ENCODE results near the gene EAPP. TPM values are rescaled to one million over a fixed set of nuclear protein-coding genes. Genes with fewer than 3 reads are reported as not detected.
"Not testable (repeated sequence)": the region's sequence is repeated elsewhere in the genome, so short reads cannot be mapped to it uniquely, and the experiment has no call there.

Gene EAPP
- polyA plus RNA-seq, 1 donor, result 52.3 TPM

- not testable (repeated sequence) for H3K27me3 ChIP-seq (ENCODE audit: control insufficient read depth, insufficient read depth, low read length); H3K4me3 ChIP-seq (ENCODE audit: low read length); H3K4me1 ChIP-seq (ENCODE audit: control insufficient read depth, insufficient read depth, low read length); H3K27ac ChIP-seq (ENCODE audit: low read length); DNase-seq; H3K36me3 ChIP-seq (ENCODE audit: control insufficient read depth, insufficient read depth, low read length); H3K9me3 ChIP-seq (ENCODE audit: control insufficient read depth, low read depth, low read length)
- no CpG with 5 or more reads among the region's 35 CpGs for WGBS (ENCODE audit: insufficient coverage, low lambda C conversion rate)
Observed at GRCh38 chr14:34556498-34556829, 17.0 kb upstream of the EAPP start.

- H3K9me3 ChIP-seq (ENCODE audit: control insufficient read depth, low read depth, low read length); H3K4me1 ChIP-seq (ENCODE audit: control insufficient read depth, insufficient read depth, low read length); H3K27me3 ChIP-seq (ENCODE audit: control insufficient read depth, insufficient read depth, low read length); H3K4me3 ChIP-seq (ENCODE audit: low read length); H3K36me3 ChIP-seq (ENCODE audit: control insufficient read depth, insufficient read depth, low read length); DNase-seq; H3K27ac ChIP-seq (ENCODE audit: low read length): not testable (repeated sequence)
- no CpG with 5 or more reads among the region's 49 CpGs for WGBS (ENCODE audit: insufficient coverage, low lambda C conversion rate)
Observed at GRCh38 chr14:34555583-34556497, 16.3 kb upstream of the EAPP start.

DNA sequence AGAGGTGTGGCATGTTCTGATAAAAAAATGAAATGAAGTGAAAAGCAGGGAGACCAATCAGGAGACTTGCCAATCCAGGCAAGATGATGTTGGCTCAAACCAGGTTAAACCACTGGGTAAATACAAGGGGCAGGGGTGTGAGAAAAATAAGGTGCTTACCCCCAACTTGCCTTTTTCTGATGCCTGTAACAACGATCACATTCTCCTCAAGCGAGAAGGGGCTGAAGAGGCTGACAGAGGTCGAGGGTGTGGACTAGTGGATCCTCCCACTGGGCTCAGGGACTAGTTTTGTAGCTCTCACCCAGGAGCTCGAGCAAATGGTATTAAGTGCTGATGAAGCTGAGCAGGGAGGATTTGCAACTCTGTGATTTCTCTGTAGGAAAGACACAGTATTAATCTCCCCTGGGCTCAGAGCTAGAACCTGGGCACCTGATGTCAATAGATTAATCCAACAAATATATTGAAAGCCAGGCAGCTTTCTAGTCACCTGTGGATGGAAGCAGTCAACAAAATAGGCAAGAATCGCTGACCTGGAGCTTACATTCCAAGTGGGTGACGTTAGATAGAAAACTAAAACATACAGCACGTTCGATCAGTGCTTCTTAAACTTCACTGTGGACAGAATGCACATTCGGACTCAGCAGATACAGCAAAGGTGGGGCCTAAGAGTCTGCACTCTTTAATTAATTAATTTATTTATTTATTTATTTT is 15.2 kb upstream of the EAPP start:
- peak in 1 of 2 donors; percentile 25 for DNase-seq
- Histone ChIP-seq H3K4me1 (ENCODE audit: control insufficient read depth, insufficient read depth, low read length) (peaks cover 8% of the 10 kb centered on the region), H3K4me3 (ENCODE audit: low read length) (no peak overlapping the region), H3K27me3 (ENCODE audit: control insufficient read depth, insufficient read depth, low read length) (no peaks in the 10 kb centered on the region), H3K36me3 (ENCODE audit: control insufficient read depth, insufficient read depth, low read length) (no peaks in the 10 kb centered on the region), H3K9me3 (ENCODE audit: control insufficient read depth, low read depth, low read length) (peaks cover 3% of the 10 kb centered on the region), H3K27ac (ENCODE audit: low read length) (no peak overlapping the region)
- WGBS (ENCODE audit: insufficient coverage, low lambda C conversion rate), result no CpG with 5 or more reads among the region's 9 CpGs

- not testable (repeated sequence) for DNase-seq; H3K9me3 ChIP-seq (ENCODE audit: control insufficient read depth, low read depth, low read length); H3K4me1 ChIP-seq (ENCODE audit: control insufficient read depth, insufficient read depth, low read length); H3K27me3 ChIP-seq (ENCODE audit: control insufficient read depth, insufficient read depth, low read length); H3K27ac ChIP-seq (ENCODE audit: low read length); H3K4me3 ChIP-seq (ENCODE audit: low read length); H3K36me3 ChIP-seq (ENCODE audit: control insufficient read depth, insufficient read depth, low read length)
- 100% methylated on average over 1 of the region's 19 CpGs for WGBS (ENCODE audit: insufficient coverage, low lambda C conversion rate)
Observed at GRCh38 chr14:34549276-34549966, 9.9 kb upstream of the EAPP start.

- DNase-seq, result no peak
- H3K9me3 ChIP-seq (ENCODE audit: control insufficient read depth, low read depth, low read length), result peaks cover 3% of the 10 kb centered on the region
- no peak overlapping the region for H3K27ac ChIP-seq (ENCODE audit: low read length)
- H3K4me3 ChIP-seq (ENCODE audit: low read length), result no peak overlapping the region
- H3K27me3 ChIP-seq (ENCODE audit: control insufficient read depth, insufficient read depth, low read length), result no peaks in the 10 kb centered on the region
- no peaks in the 10 kb centered on the region for H3K4me1 ChIP-seq (ENCODE audit: control insufficient read depth, insufficient read depth, low read length)
- no peaks in the 10 kb centered on the region for H3K36me3 ChIP-seq (ENCODE audit: control insufficient read depth, insufficient read depth, low read length)
- WGBS (ENCODE audit: insufficient coverage, low lambda C conversion rate), result 100% methylated on average over 3 of the region's 14 CpGs
Observed at GRCh38 chr14:34548472-34548981, 9.0 kb upstream of the EAPP start.

DNA sequence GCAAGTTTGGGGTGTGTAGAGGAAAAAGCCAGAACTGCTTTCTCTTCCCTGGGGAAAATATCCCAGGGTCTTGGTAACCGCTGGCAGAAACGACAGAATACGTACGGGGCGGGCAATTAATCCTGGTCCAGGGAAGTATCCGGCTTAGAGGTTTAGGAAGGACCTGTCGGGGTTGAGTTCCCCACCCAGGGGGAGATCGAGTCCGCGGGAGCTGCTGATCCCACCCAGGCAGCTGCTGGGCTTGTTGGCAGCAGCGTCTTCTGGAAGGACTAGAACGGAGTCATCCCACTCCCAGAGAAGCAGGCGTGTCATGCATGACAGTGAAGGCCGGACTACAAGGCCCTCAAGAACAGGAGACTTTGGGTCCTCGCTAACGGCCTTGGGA is 7.6 kb upstream of the EAPP start:
- H3K4me1 ChIP-seq (ENCODE audit: control insufficient read depth, insufficient read depth, low read length); H3K27me3 ChIP-seq (ENCODE audit: control insufficient read depth, insufficient read depth, low read length); H3K27ac ChIP-seq (ENCODE audit: low read length); DNase-seq; H3K9me3 ChIP-seq (ENCODE audit: control insufficient read depth, low read depth, low read length); H3K36me3 ChIP-seq (ENCODE audit: control insufficient read depth, insufficient read depth, low read length); H3K4me3 ChIP-seq (ENCODE audit: low read length): not testable (repeated sequence)
- WGBS (ENCODE audit: insufficient coverage, low lambda C conversion rate), result no CpG with 5 or more reads among the region's 16 CpGs

DNA sequence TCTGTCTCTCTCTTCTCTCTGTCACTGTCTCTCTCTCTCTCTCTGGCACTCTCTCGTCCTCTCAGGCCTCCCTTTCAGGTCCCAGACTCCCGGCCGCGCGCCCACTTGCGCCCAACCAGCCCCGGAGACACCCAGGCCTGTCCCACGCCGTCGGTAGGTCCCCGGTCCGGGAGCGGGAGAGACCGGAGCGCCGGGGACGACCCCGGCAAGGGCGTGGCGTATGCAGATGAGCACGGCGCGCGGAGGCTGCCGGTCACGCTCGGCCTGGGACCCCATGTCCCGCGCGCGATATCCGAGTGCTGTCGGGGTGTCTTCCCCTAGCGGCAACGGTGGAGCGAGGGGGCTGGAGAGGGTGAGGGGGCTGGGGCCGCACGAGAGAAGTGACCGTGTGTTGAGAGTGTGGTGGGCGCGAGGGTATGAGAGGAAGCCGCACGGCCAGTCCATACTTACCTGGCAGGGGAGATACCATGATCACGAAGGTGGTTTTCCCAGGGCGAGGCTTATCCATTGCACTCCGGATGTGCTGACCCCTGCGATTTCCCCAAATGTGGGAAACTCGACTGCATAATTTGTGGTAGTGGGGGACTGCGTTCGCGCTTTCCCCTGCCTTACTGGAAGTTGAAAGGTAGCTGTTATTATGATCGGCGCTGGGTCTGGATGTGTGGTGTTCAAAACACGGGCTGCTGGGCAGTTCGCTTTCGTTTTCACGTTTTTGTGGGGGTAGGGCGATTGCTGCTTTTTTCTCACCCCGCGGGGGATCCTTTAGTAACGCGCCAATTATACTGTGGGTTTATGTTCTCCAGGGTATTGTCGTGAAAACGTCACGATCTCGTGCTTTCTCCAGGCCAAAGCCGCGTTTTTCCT is 7.0 kb upstream of the EAPP start:
- H3K27ac ChIP-seq (ENCODE audit: low read length); H3K9me3 ChIP-seq (ENCODE audit: control insufficient read depth, low read depth, low read length); DNase-seq; H3K27me3 ChIP-seq (ENCODE audit: control insufficient read depth, insufficient read depth, low read length); H3K4me1 ChIP-seq (ENCODE audit: control insufficient read depth, insufficient read depth, low read length); H3K4me3 ChIP-seq (ENCODE audit: low read length); H3K36me3 ChIP-seq (ENCODE audit: control insufficient read depth, insufficient read depth, low read length): not testable (repeated sequence)
- WGBS (ENCODE audit: insufficient coverage, low lambda C conversion rate), result no CpG with 5 or more reads among the region's 68 CpGs

DNA sequence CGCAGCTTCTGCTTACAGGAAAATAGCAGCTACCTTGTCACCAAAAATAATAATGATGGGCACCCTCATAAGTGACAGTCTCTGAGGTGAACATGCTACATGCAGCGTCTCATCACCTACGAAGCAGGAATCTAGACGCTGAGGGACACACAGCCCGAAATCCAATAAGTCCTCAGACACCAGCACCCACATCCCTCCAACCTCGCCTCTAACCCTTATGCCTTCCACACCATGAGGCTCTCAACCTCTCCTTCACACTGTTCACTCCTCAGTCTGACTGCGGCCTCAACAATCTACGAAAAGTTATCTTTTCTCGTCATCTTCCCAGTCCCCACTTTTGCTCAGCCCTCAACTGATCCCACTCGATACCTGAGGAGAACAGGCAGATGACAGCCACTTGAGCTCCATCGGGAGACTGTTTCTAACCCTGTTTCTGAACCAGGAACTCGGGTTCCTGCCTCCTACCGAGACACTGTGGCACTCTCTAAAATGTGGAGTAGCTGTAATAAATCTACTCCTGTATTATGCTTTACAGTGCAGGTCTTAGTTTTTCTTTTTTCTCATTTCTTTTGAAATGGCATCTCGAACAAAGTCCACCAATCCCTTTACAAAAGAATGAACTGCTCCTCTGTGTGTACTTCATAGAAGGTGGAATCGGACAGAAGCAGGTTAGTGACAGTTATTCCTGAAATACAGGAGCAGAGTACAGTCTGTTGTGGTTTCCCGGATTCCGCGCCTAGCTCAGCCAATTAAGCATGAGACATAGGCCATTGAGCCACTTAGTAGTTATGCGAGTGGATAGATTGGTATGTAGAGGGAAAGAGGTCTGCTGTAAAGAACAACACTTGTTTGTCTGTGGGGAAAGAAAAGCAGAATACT is 919 bp upstream of the EAPP start:
- peak in 1 of 2 donors; percentile 15 for DNase-seq
- not testable (repeated sequence) for H3K27me3 ChIP-seq (ENCODE audit: control insufficient read depth, insufficient read depth, low read length); H3K9me3 ChIP-seq (ENCODE audit: control insufficient read depth, low read depth, low read length)
- peaks cover 15% of the 10 kb centered on the region for H3K4me1 ChIP-seq (ENCODE audit: control insufficient read depth, insufficient read depth, low read length)
- peak overlapping the region; percentile 77 for H3K4me3 ChIP-seq (ENCODE audit: low read length)
- 100% methylated on average over 1 of the region's 19 CpGs for WGBS (ENCODE audit: insufficient coverage, low lambda C conversion rate)
- H3K27ac ChIP-seq (ENCODE audit: low read length), result peak overlapping the region; percentile 64
- H3K36me3 ChIP-seq (ENCODE audit: control insufficient read depth, insufficient read depth, low read length), result peaks cover 16% of the 10 kb centered on the region

DNA sequence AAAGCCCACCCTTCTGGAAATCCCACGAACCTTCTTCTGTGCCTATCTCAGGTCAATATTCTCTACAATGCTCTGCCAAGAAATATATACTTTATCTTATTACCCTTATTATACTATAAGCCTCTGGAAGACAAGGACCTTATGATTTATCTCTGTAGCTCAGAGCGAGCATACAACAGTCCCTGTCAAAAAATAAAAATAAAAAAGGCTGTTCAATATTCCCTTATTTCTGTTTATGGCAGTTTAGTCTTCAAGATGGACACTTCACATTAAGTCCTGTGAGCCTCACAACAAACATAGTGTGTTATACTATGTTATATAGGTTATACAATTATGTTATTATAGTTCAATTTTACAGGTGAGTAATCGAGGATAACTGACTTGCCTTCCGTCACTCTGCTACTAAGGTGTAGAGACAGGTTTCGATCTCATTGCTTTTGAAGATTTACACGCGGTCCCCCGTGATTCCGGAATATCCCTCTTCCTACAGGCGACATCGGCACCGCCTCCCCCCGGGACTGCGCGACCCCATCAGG is 562 bp downstream of the EAPP start:
- Histone ChIP-seq H3K4me1 (ENCODE audit: control insufficient read depth, insufficient read depth, low read length) (peaks cover 15% of the 10 kb centered on the region), H3K27me3 (ENCODE audit: control insufficient read depth, insufficient read depth, low read length) (no peaks in the 10 kb centered on the region), H3K9me3 (ENCODE audit: control insufficient read depth, low read depth, low read length) (no peaks in the 10 kb centered on the region), H3K4me3 (ENCODE audit: low read length) (peak overlapping the region; percentile 77), H3K27ac (ENCODE audit: low read length) (peak overlapping the region; percentile 94), H3K36me3 (ENCODE audit: control insufficient read depth, insufficient read depth, low read length) (peaks cover 22% of the 10 kb centered on the region)
- 20% methylated on average over 2 of the region's 15 CpGs for WGBS (ENCODE audit: insufficient coverage, low lambda C conversion rate)
- DNase-seq, result no peak

Data from large intestine (tissue), 3 donors.